Astrocyte (in vitro differentiated cells and primary cell): ENCODE results near the gene DAPP1. TPM values are rescaled to one million over a fixed set of nuclear protein-coding genes. Genes with fewer than 3 reads are reported as not detected.

Experiments
- DNase-seq: peaks from one replicate; pipeline ENCODE4 v3.0.0-alpha.2; 2010; ENCODE audit warnings: low read depth
- FAIRE-seq: peaks from 2 replicates; lab custom pipeline; 2011; peaks lifted over from hg19 to GRCh38; lab: Jason Lieb, UNC
- H2AFZ ChIP-seq: 2 replicates; pipeline ENCODE4 v1.6.0; 2012; ENCODE audit warnings: low read depth, low read length, inconsistent platforms
- H3K27ac ChIP-seq: 2 replicates; pipeline ENCODE4 v1.5.1; 2011; ENCODE audit warnings: low read depth, low read length, inconsistent platforms
- H3K27me3 ChIP-seq: 2 replicates; pipeline ENCODE4 v1.6.0; 2011; ENCODE audit warnings: low read length, inconsistent platforms; ENCODE audit not compliant: insufficient read depth
- H3K36me3 ChIP-seq: 2 replicates; pipeline ENCODE4 v1.5.1; 2011; ENCODE audit warnings: low read length, inconsistent platforms; ENCODE audit not compliant: insufficient read depth
- H3K4me1 ChIP-seq: 2 replicates; pipeline ENCODE4 v1.5.1; 2011; ENCODE audit warnings: low read length, inconsistent platforms; ENCODE audit not compliant: insufficient read depth
- H3K4me2 ChIP-seq: 2 replicates; pipeline ENCODE4 v1.6.0; 2012; ENCODE audit warnings: low read length, inconsistent platforms
- H3K4me3 ChIP-seq: 2 replicates; pipeline ENCODE4 v1.5.1; 2011; ENCODE audit warnings: low read depth, mild to moderate bottlenecking, low read length, inconsistent platforms; ENCODE audit not compliant: insufficient read depth
- H3K79me2 ChIP-seq: 2 replicates; pipeline ENCODE4 v1.6.0; 2012; ENCODE audit warnings: mild to moderate bottlenecking, low read length, inconsistent platforms; ENCODE audit not compliant: insufficient read depth
- H3K9ac ChIP-seq: 2 replicates; pipeline ENCODE4 v1.6.0; 2012; ENCODE audit warnings: mild to moderate bottlenecking, low read length, inconsistent platforms
- H3K9me3 ChIP-seq: 2 replicates; pipeline ENCODE4 v1.5.1; 2012; ENCODE audit warnings: low read depth, mild to moderate bottlenecking, low read length, inconsistent platforms; ENCODE audit not compliant: insufficient read depth
- H4K20me1 ChIP-seq: 2 replicates; pipeline ENCODE4 v1.6.0; 2012; ENCODE audit warnings: low read length, inconsistent platforms; ENCODE audit not compliant: insufficient read depth
- H3K27ac Mint-ChIP-seq: one replicate; pipeline ENCODE4 v1.8.0; 2021; ENCODE audit warnings: mild to moderate bottlenecking, mixed read lengths; ENCODE audit not compliant: unreplicated experiment
- H3K27me3 Mint-ChIP-seq: one replicate; pipeline ENCODE4 v1.8.0; 2021; ENCODE audit warnings: low read depth, mixed read lengths; ENCODE audit not compliant: unreplicated experiment
- H3K36me3 Mint-ChIP-seq: one replicate; pipeline ENCODE4 v1.8.0; 2021; ENCODE audit warnings: low read depth, mixed read lengths; ENCODE audit not compliant: unreplicated experiment
- H3K4me1 Mint-ChIP-seq: one replicate; pipeline ENCODE4 v1.8.0; 2021; ENCODE audit warnings: low read depth, mixed read lengths; ENCODE audit not compliant: unreplicated experiment
- H3K4me3 Mint-ChIP-seq: one replicate; pipeline ENCODE4 v1.8.0; 2021; ENCODE audit warnings: mild to moderate bottlenecking, moderate library complexity, mixed read lengths; ENCODE audit not compliant: unreplicated experiment
- H3K9me3 Mint-ChIP-seq: one replicate; pipeline ENCODE4 v1.8.0; 2021; ENCODE audit warnings: mild to moderate bottlenecking, mixed read lengths; ENCODE audit not compliant: unreplicated experiment
- EZH2 ChIP-seq: IDR thresholded peaks from 2 replicates; pipeline ENCODE4 v1.6.1; 2012; ENCODE audit warnings: mild to moderate bottlenecking, low read length, inconsistent platforms; ENCODE audit not compliant: insufficient read depth
- total RNA-seq: library from RNA; stranded (reverse); gene quantifications from 2 replicates; pipeline ENCODE4 v1.2.1, GENCODE V29; 2021
- TF ChIP-seq, protein P1 (sequence below): IDR thresholded peaks from 2 replicates; pipeline ENCODE4 v1.5.1; 2011; ENCODE audit warnings: low read depth, mild to moderate bottlenecking, inconsistent platforms, low read length, moderate library complexity; ENCODE audit not compliant: insufficient read depth

DAPP1 gene
- total RNA-seq, 1 donor from 2014 or later, result 0.59 TPM

DNA sequence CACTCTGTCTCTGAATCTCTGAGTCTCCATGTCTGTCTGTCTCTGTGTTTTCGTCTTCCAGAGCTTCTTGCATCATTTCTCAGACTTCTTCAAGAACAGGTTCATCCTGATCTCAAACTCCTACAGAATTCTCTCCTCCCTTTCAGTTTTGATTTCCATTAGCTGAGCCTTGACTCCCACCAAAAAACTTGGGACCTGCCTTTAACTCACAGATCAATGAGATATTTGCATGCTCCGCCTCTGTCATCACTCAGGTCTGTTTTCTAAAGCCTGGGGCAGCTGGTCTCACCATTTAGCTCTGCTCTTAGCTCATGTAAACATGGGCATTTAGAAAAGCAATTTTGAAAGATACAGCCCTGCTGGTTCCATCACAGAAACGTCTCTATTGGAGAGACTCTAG lies 8.6 kb downstream of the DAPP1 start:
- H3K9me3 ChIP-seq, result no peaks in the 10 kb centered on the region
- peaks cover 5% of the 10 kb centered on the region for H3K4me1 Mint-ChIP-seq
- no peaks in the 10 kb centered on the region for H3K27me3 Mint-ChIP-seq
- no peaks in the 10 kb centered on the region for H3K4me1 ChIP-seq
- H3K4me3 Mint-ChIP-seq, result no peak overlapping the region
- H2AFZ ChIP-seq, result no peak overlapping the region
- no peak for TF ChIP-seq EZH2
- TF ChIP-seq, protein P1, sequence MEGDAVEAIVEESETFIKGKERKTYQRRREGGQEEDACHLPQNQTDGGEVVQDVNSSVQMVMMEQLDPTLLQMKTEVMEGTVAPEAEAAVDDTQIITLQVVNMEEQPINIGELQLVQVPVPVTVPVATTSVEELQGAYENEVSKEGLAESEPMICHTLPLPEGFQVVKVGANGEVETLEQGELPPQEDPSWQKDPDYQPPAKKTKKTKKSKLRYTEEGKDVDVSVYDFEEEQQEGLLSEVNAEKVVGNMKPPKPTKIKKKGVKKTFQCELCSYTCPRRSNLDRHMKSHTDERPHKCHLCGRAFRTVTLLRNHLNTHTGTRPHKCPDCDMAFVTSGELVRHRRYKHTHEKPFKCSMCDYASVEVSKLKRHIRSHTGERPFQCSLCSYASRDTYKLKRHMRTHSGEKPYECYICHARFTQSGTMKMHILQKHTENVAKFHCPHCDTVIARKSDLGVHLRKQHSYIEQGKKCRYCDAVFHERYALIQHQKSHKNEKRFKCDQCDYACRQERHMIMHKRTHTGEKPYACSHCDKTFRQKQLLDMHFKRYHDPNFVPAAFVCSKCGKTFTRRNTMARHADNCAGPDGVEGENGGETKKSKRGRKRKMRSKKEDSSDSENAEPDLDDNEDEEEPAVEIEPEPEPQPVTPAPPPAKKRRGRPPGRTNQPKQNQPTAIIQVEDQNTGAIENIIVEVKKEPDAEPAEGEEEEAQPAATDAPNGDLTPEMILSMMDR, result no peak
- H3K79me2 ChIP-seq, result no peaks in the 10 kb centered on the region
- no peaks in the 10 kb centered on the region for H3K27me3 ChIP-seq
- H4K20me1 ChIP-seq, result no peaks in the 10 kb centered on the region
- no peak overlapping the region for H3K27ac ChIP-seq
- no peak for FAIRE-seq
- H3K36me3 ChIP-seq, result no peaks in the 10 kb centered on the region
- no peak overlapping the region for H3K27ac Mint-ChIP-seq
- no peaks in the 10 kb centered on the region for H3K9me3 Mint-ChIP-seq
- H3K9ac ChIP-seq, result no peak overlapping the region
- no peak overlapping the region for H3K4me2 ChIP-seq
- H3K4me3 ChIP-seq, result no peak overlapping the region
- no peak for DNase-seq
- no peaks in the 10 kb centered on the region for H3K36me3 Mint-ChIP-seq

DNA sequence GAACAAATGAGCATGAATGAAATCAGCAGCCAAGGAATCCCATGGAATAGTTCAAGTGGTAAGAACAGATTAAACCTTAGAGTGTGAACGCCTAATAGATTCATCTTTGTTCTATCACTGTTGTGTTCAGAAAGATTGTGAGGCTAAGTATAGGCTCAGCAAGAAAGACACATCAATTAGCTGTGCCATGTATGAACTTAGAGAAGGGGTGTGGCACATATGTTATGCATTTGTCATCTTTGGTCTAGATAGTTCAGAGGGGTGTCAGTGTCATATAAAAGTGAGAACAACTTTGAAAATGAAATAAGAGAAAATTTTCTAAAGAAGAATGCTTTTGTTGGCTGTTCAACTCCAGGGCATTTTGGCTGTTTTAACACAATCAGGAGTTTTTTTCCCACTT lies 9.4 kb downstream of the DAPP1 start:
- no peaks in the 10 kb centered on the region for H3K9me3 ChIP-seq
- H3K27ac ChIP-seq, result no peak overlapping the region
- no peak for FAIRE-seq
- no peak for TF ChIP-seq EZH2
- TF ChIP-seq, protein P1, result no peak
- no peak overlapping the region for H3K4me3 Mint-ChIP-seq
- H3K4me2 ChIP-seq, result no peak overlapping the region
- no peak overlapping the region for H2AFZ ChIP-seq
- no peaks in the 10 kb centered on the region for H3K9me3 Mint-ChIP-seq
- no peaks in the 10 kb centered on the region for H3K27me3 ChIP-seq
- no peaks in the 10 kb centered on the region for H4K20me1 ChIP-seq
- H3K4me1 ChIP-seq, result no peaks in the 10 kb centered on the region
- no peak overlapping the region for H3K4me3 ChIP-seq
- H3K36me3 ChIP-seq, result no peaks in the 10 kb centered on the region
- no peaks in the 10 kb centered on the region for H3K79me2 ChIP-seq
- no peak overlapping the region for H3K27ac Mint-ChIP-seq
- peaks cover 5% of the 10 kb centered on the region for H3K4me1 Mint-ChIP-seq
- H3K27me3 Mint-ChIP-seq, result no peaks in the 10 kb centered on the region
- H3K36me3 Mint-ChIP-seq, result no peaks in the 10 kb centered on the region
- no peak overlapping the region for H3K9ac ChIP-seq
- DNase-seq, result no peak

GRCh38 chr4:99827454-99827853 lies 10.8 kb downstream of the DAPP1 start:
- H3K36me3 ChIP-seq, result no peaks in the 10 kb centered on the region
- no peak for FAIRE-seq
- H3K27ac ChIP-seq, result no peak overlapping the region
- no peak overlapping the region for H3K4me3 Mint-ChIP-seq
- H3K9ac ChIP-seq, result no peak overlapping the region
- H2AFZ ChIP-seq, result no peak overlapping the region
- H4K20me1 ChIP-seq, result no peaks in the 10 kb centered on the region
- H3K27me3 ChIP-seq, result no peaks in the 10 kb centered on the region
- no peak overlapping the region for H3K27ac Mint-ChIP-seq
- H3K9me3 ChIP-seq, result no peaks in the 10 kb centered on the region
- H3K4me3 ChIP-seq, result no peak overlapping the region
- H3K36me3 Mint-ChIP-seq, result no peaks in the 10 kb centered on the region
- H3K4me2 ChIP-seq, result no peak overlapping the region
- H3K9me3 Mint-ChIP-seq, result no peaks in the 10 kb centered on the region
- DNase-seq, result no peak
- no peaks in the 10 kb centered on the region for H3K79me2 ChIP-seq
- no peaks in the 10 kb centered on the region for H3K4me1 ChIP-seq
- peaks cover 6% of the 10 kb centered on the region for H3K4me1 Mint-ChIP-seq
- TF ChIP-seq EZH2, result no peak
- TF ChIP-seq, protein P1, result no peak
- H3K27me3 Mint-ChIP-seq, result no peaks in the 10 kb centered on the region
